Esophagus squamous epithelium (tissue), 5 donors: ENCODE data around the gene EEF1AKMT3. TPM values are rescaled to one million over a fixed set of nuclear protein-coding genes. Genes with fewer than 3 reads are reported as not detected.

ENCODE experiments used
- DNase-seq: peaks from one replicate; lab custom pipeline; 2025; lab: John Stamatoyannopoulos, UW
- H3K27ac ChIP-seq, 4 donors: fragments of 200-600 bp; sonication (generic); one replicate each; pipeline ENCODE4 v1.5.1; 2016 to 2019; ENCODE audit warnings: mild to moderate bottlenecking in 1 of 4
- H3K27me3 ChIP-seq, 4 donors: fragments of 200-600 bp; sonication (generic); 1 replicate in 3 of 4; 2 replicates in 1 of 4; pipeline versions ENCODE4 v1.5.1 to v1.6.0; 2017 to 2021; ENCODE audit warnings: antibody characterized with exemption in 1 of 4
- H3K36me3 ChIP-seq, 3 donors: fragments of 200-600 bp; sonication (generic); one replicate each; pipeline ENCODE4 v1.5.1; 2016 to 2019
- H3K4me1 ChIP-seq, 3 donors: fragments of 200-600 bp; sonication (generic); one replicate each; pipeline ENCODE4 v1.5.1; 2017 to 2019
- H3K4me3 ChIP-seq, 4 donors: fragments of 200-600 bp; sonication (generic); 1 replicate in 3 of 4; 2 replicates in 1 of 4; pipeline ENCODE4 v1.5.1; 2016 to 2019; ENCODE audit warnings: mild to moderate bottlenecking in 2 of 4, moderate library complexity in 1 of 4
- H3K9me3 ChIP-seq, 3 donors: fragments of 200-600 bp; sonication (generic); one replicate each; pipeline ENCODE4 v1.5.1; 2016 to 2019
- CTCF ChIP-seq, 6 experiments: fragments of 450-650 bp in 4 of 6; fragments of 200-600 bp in 2 of 6; sonication (generic) in 2 of 6; IDR thresholded peaks; one replicate each; pipeline ENCODE4 v1.5.1; 2016 to 2019; ENCODE audit warnings: antibody characterized with exemption in 6 of 6, mild to moderate bottlenecking in 4 of 6, moderate library complexity in 4 of 6
- POLR2A ChIP-seq, 4 donors: fragments of 450-650 bp; IDR thresholded peaks; one replicate each; pipeline ENCODE4 v1.6.1; 2017; ENCODE audit warnings: antibody characterized with exemption in 4 of 4, mild to moderate bottlenecking in 4 of 4, moderate library complexity in 3 of 4
- WGBS, 2 donors: methylation state at CpG; one replicate each; pipeline ENCODE4 v1.1.5; 2018; 5-methylcytosine and 5-hydroxymethylcytosine counted together
- intact Hi-C: fragments of 100-400 bp; cut with DNase I; formaldehyde crosslinking; loops from one replicate; pipeline ENCODE4 v1.15.0; 2022
- total RNA-seq, 4 donors: library from RNA; depleted of rRNA; stranded (reverse); fragments of >200 nt; gene quantifications; one replicate each; pipeline ENCODE4 v1.1.0, GENCODE V29; 2016
- donor health status: DM: yes; HTN: yes; CAD: no.

The EEF1AKMT3 gene
- total RNA-seq, 4 donors from 2014 or later, result 2.6 to 7.6 (median 3.7) TPM

DNA sequence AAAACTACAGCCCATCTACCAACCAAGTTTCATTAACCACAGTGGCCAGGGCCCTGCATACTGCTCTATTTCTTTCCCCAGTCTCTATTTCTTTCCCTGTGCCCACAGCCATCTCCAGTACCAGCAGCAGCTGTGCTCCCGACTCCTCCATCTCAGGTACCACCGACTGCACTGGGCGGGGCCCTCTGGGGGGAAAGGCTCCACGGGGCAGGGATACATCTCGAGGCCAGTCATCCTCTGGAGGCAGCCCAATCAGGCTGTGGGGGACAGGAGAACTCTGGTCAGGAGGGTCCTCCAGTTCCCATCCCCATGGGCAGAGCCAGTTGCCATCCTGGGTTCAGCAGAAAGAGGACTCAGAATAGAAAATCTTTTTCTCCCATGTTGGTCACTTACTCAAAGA, 23.4 kb upstream of the EEF1AKMT3 start:
- H3K4me1 ChIP-seq, result peaks cover 22 to 50% (median 27%) of the 10 kb centered on the region in 3 donors

GRCh38 chr12:57750561-57751431, 21.6 kb upstream of the EEF1AKMT3 start:
- DNase-seq, result no peak

More for the DNA sequence above, 23.4 kb upstream of the EEF1AKMT3 start:
- Histone ChIP-seq H3K36me3 (peaks cover 7 to 46% (median 18%) of the 10 kb centered on the region in 3 donors), H3K27me3 (no peaks in the 10 kb centered on the region), H3K9me3 (no peaks in the 10 kb centered on the region), H3K27ac (no peak overlapping the region), H3K4me3 (no peak overlapping the region)
- intact Hi-C loops, result no loop called here
- DNase-seq, result no peak
- 78% methylated on average over 3 of the region's 5 CpGs; no CpG with 5 or more reads in 1 of the 2 donors for WGBS, 2 donors
- TF ChIP-seq POLR2A (IDR thresholded peaks at IDR 0.05), result no peak
- no peak for TF ChIP-seq CTCF (IDR thresholded peaks at IDR 0.05)

GRCh38 chr12:57751432-57751787, 21.0 kb upstream of the EEF1AKMT3 start:
- Histone ChIP-seq H3K27me3 (no peaks in the 10 kb centered on the region), H3K27ac (peak overlapping the region; percentile 84 to 92 (median 90)), H3K36me3 (peaks cover 7 to 44% (median 18%) of the 10 kb centered on the region in 3 donors), H3K4me1 (peaks cover 30 to 51% (median 31%) of the 10 kb centered on the region in 3 donors), H3K4me3 (peak overlapping the region; percentile 61 to 96 (median 72)), H3K9me3 (no peaks in the 10 kb centered on the region)
- intact Hi-C loops, result no loop called here
- no peak for TF ChIP-seq CTCF (IDR thresholded peaks at IDR 0.05)
- no peak for TF ChIP-seq POLR2A (IDR thresholded peaks at IDR 0.05)
- WGBS, 2 donors, result 2 to 11% methylated on average over 5 to 8 of the region's 8 CpGs
- no peak for DNase-seq

More at GRCh38 chr12:57750561-57751431, 21.6 kb upstream of the EEF1AKMT3 start:
- TF ChIP-seq CTCF (IDR thresholded peaks at IDR 0.05) (no peak), POLR2A (IDR thresholded peaks at IDR 0.05) (no peak)
- Histone ChIP-seq H3K4me1 (peaks cover 27 to 50% (median 29%) of the 10 kb centered on the region in 3 donors), H3K4me3 (peak overlapping the region in 3 of 4 donors; percentile 61 to 96 (median 82)), H3K27me3 (no peaks in the 10 kb centered on the region), H3K9me3 (no peaks in the 10 kb centered on the region), H3K36me3 (peaks cover 7 to 46% (median 18%) of the 10 kb centered on the region in 3 donors), H3K27ac (peak overlapping the region; percentile 84 to 92 (median 90))
- 74 to 76% methylated on average over 15 of the region's 15 CpGs for WGBS, 2 donors
- intact Hi-C loops, result no loop called here

GRCh38 chr12:57751788-57752667, 20.4 kb upstream of the EEF1AKMT3 start, which contains the start of gene CDK4:
Gene CDK4, minus strand, starts transcription at chr12:57752310. Its CDS starts 593 bp downstream, at chr12:57751717.
- peaks cover 7 to 38% (median 15%) of the 10 kb centered on the region in 3 donors for H3K36me3 ChIP-seq
- peak; percentile 99 for DNase-seq
- WGBS, 2 donors, result 0% methylated on average over 17 to 20 of the region's 58 CpGs
- no peaks in the 10 kb centered on the region for H3K9me3 ChIP-seq
- H3K4me3 ChIP-seq, result peak within 1 kb of the TSS; percentile 61 to 96 (median 72)
- TF ChIP-seq CTCF (IDR thresholded peaks at IDR 0.05) (peak in 2 of 6 experiments; percentile 3 to 35), POLR2A (IDR thresholded peaks at IDR 0.05) (peak in 3 of 4 donors; percentile 58 to 78 (median 65))
- H3K27ac ChIP-seq, result peak within 1 kb of the TSS; percentile 84 to 92 (median 90)
- no peaks in the 10 kb centered on the region for H3K27me3 ChIP-seq
- H3K4me1 ChIP-seq, result peaks cover 33 to 57% (median 37%) of the 10 kb centered on the region in 3 donors
- intact Hi-C loops, result no loop called here
